Measurements from ENCODE around the gene CCDC152. TPM values are rescaled to one million over a fixed set of nuclear protein-coding genes. Genes with fewer than 3 reads are reported as not detected.

The CCDC152 gene
- total RNA-seq, 1 experiment from 2014 or later: 0.13 TPM

GRCh38 chr5:42804717-42805339 lies 48.2 kb downstream of the CCDC152 start:
- H3T11ph ChIP-seq (ENCODE audit: low read length): no peak overlapping the region
- H3K27me3 ChIP-seq (ENCODE audit: insufficient read depth, low read length): no peaks in the 10 kb centered on the region
- H3K23ac ChIP-seq (ENCODE audit: insufficient read length, low read depth, low read length): no peak overlapping the region
- H2BK120ac ChIP-seq (ENCODE audit: low read depth, low read length, poor library complexity, severe bottlenecking): no peak overlapping the region
- no peak overlapping the region for H4K8ac ChIP-seq (replicated peaks; ENCODE audit: insufficient read length, low read depth, low read length)
- H4K5ac ChIP-seq (ENCODE audit: insufficient read length, low read depth, low read length): no peak overlapping the region
- DNase-seq: no peak
- no CpG with 5 or more reads among the region's 4 CpGs for WGBS (ENCODE audit: extremely low coverage, insufficient read length, low lambda C conversion rate)
- no peaks in the 10 kb centered on the region for H3K23me2 ChIP-seq (ENCODE audit: insufficient read length, low read depth, low read length, poor library complexity, severe bottlenecking)
- H3K56ac ChIP-seq (ENCODE audit: insufficient read length, low read depth, low read length): no peak overlapping the region
- no peak overlapping the region for H2AFZ ChIP-seq (ENCODE audit: low read length)
- H3K18ac ChIP-seq (ENCODE audit: insufficient read length, low read depth, low read length): no peak overlapping the region
- H3K27ac Mint-ChIP-seq: no peak overlapping the region
- H3K4me3 Mint-ChIP-seq: no peak overlapping the region
- H4K91ac ChIP-seq (ENCODE audit: insufficient read length, low read depth, low read length): no peak overlapping the region
- H3K9ac ChIP-seq (ENCODE audit: extremely low read depth, insufficient read length, low read length): no peak overlapping the region
- peaks cover 4 to 6% of the 10 kb centered on the region in 2 experiments; a peak in 1 of 4 replicates for H3K4me1 Mint-ChIP-seq
- H3K9me3 Mint-ChIP-seq: no peaks in the 10 kb centered on the region
- no peak overlapping the region for H2BK20ac ChIP-seq (ENCODE audit: low read depth, low read length, poor library complexity, severe bottlenecking)
- H3K4ac ChIP-seq (ENCODE audit: low read depth, low read length): no peak overlapping the region
- no peak overlapping the region for H2BK12ac ChIP-seq (ENCODE audit: insufficient read length, low read depth, low read length)
- no peaks in the 10 kb centered on the region for H3K4me1 ChIP-seq (ENCODE audit: insufficient read depth, low read length)
- no peaks in the 10 kb centered on the region for H3K79me1 ChIP-seq (ENCODE audit: insufficient read depth, low read depth, low read length, poor library complexity, severe bottlenecking)
- H3K79me2 ChIP-seq (ENCODE audit: insufficient read depth, low read length): no peaks in the 10 kb centered on the region
- H4K20me1 ChIP-seq (ENCODE audit: control insufficient read depth, insufficient read depth, insufficient read length): no peaks in the 10 kb centered on the region
- no peak overlapping the region for H3K27ac ChIP-seq (ENCODE audit: insufficient read length, low read depth, low read length)
- no peaks in the 10 kb centered on the region for H3K9me3 ChIP-seq (ENCODE audit: control insufficient read depth, low read depth, low read length)
- H3K4me2 ChIP-seq (ENCODE audit: insufficient read depth, insufficient read length, low read length): no peak overlapping the region
- no peak for TF ChIP-seq CTCF (conservative IDR thresholded peaks at IDR 0.05)
- H2BK5ac ChIP-seq (ENCODE audit: insufficient read length, low read length): no peak overlapping the region
- H3K14ac ChIP-seq (ENCODE audit: insufficient read depth, low read length): no peak overlapping the region
- no peaks in the 10 kb centered on the region for H3K27me3 Mint-ChIP-seq (ENCODE audit: low read depth)
- peaks cover 0 to 9% (median 2%) of the 10 kb centered on the region in 3 experiments; a peak in 3 of 7 replicates for H3K36me3 Mint-ChIP-seq (ENCODE audit: insufficient read depth in 1 of 3, low read depth in 3 of 3)
- no peak overlapping the region for H2BK15ac ChIP-seq (ENCODE audit: low read depth, low read length)
- no peak overlapping the region for H2AK5ac ChIP-seq (ENCODE audit: insufficient read length, low read length)
